HepG2 (cell line): ENCODE measurements around the gene C13orf42. TPM values are rescaled to one million over a fixed set of nuclear protein-coding genes. Genes with fewer than 3 reads are reported as not detected.

Source experiments
- IRF9 ChIP-seq: sonication (generic); formaldehyde crosslinking; IDR thresholded peaks from 2 replicates; pipeline ENCODE4 v1.8.0; 2022; ENCODE audit warnings: missing genetic modification reagents, mild to moderate bottlenecking, borderline replicate concordance
- SUZ12 ChIP-seq: fragments of 150-350 bp; IDR thresholded peaks from 2 replicates; pipeline ENCODE4 v1.6.1; 2014; ENCODE audit warnings: low read depth, low read length
- TCF12 ChIP-seq, 2 experiments: fragments of 450-650 bp in 1 of 2; sonication (generic) in 1 of 2; formaldehyde crosslinking in 1 of 2; IDR thresholded peaks; 2 replicates each; pipeline versions ENCODE4 v1.6.1 to v1.8.0; 2017 to 2022; ENCODE audit warnings: antibody characterized with exemption in 1 of 2, mild to moderate bottlenecking in 1 of 2, missing genetic modification reagents in 1 of 2, moderate library complexity in 1 of 2
- ZNF230 ChIP-seq: sonication (generic); formaldehyde crosslinking; IDR thresholded peaks from 2 replicates; pipeline ENCODE4 v1.4.0; 2020; ENCODE audit warnings: mild to moderate bottlenecking, missing genetic modification reagents
- polyA plus RNA-seq, 8 experiments: library from polyadenylated mRNA; depleted of rRNA in 3 of 8; stranded (reverse) in 7 of 8; unstranded in 1 of 8; fragments of >200 nt; fragmentation: Illumina TruSeq in 4 of 8; extraction: Trizol in 4 of 8; gene quantifications; 2 replicates each; pipeline versions ENCODE4 v1.2.1 to v1.2.3, GENCODE V29; 2011 to 2016; ENCODE audit warnings: low read depth in 4 of 8, missing spikeins in 1 of 8, mixed read lengths in 1 of 8; ENCODE audit not compliant: insufficient read depth in 1 of 8
- total RNA-seq, 5 experiments: library from RNA; depleted of rRNA; stranded (reverse); fragments of >200 nt; fragmentation: Illumina TruSeq; extraction: Trizol; gene quantifications; 2 replicates each; pipeline ENCODE4 v1.2.3, GENCODE V29; 2016; ENCODE audit warnings: low read depth in 1 of 5
- TF ChIP-seq, protein P1 (sequence below): sonication (generic); formaldehyde crosslinking; IDR thresholded peaks from one replicate; pipeline ENCODE4 v1.5.1; 2020; ENCODE audit warnings: mild to moderate bottlenecking, missing genetic modification reagents; ENCODE audit errors: not compliant biosample characterization

C13orf42 gene
- total and polyA plus RNA-seq, 2 of the 13 experiments (the other 11 are each of a cell fraction or from before 2014, with no cell fraction given): not detected

- TF ChIP-seq, protein P1, sequence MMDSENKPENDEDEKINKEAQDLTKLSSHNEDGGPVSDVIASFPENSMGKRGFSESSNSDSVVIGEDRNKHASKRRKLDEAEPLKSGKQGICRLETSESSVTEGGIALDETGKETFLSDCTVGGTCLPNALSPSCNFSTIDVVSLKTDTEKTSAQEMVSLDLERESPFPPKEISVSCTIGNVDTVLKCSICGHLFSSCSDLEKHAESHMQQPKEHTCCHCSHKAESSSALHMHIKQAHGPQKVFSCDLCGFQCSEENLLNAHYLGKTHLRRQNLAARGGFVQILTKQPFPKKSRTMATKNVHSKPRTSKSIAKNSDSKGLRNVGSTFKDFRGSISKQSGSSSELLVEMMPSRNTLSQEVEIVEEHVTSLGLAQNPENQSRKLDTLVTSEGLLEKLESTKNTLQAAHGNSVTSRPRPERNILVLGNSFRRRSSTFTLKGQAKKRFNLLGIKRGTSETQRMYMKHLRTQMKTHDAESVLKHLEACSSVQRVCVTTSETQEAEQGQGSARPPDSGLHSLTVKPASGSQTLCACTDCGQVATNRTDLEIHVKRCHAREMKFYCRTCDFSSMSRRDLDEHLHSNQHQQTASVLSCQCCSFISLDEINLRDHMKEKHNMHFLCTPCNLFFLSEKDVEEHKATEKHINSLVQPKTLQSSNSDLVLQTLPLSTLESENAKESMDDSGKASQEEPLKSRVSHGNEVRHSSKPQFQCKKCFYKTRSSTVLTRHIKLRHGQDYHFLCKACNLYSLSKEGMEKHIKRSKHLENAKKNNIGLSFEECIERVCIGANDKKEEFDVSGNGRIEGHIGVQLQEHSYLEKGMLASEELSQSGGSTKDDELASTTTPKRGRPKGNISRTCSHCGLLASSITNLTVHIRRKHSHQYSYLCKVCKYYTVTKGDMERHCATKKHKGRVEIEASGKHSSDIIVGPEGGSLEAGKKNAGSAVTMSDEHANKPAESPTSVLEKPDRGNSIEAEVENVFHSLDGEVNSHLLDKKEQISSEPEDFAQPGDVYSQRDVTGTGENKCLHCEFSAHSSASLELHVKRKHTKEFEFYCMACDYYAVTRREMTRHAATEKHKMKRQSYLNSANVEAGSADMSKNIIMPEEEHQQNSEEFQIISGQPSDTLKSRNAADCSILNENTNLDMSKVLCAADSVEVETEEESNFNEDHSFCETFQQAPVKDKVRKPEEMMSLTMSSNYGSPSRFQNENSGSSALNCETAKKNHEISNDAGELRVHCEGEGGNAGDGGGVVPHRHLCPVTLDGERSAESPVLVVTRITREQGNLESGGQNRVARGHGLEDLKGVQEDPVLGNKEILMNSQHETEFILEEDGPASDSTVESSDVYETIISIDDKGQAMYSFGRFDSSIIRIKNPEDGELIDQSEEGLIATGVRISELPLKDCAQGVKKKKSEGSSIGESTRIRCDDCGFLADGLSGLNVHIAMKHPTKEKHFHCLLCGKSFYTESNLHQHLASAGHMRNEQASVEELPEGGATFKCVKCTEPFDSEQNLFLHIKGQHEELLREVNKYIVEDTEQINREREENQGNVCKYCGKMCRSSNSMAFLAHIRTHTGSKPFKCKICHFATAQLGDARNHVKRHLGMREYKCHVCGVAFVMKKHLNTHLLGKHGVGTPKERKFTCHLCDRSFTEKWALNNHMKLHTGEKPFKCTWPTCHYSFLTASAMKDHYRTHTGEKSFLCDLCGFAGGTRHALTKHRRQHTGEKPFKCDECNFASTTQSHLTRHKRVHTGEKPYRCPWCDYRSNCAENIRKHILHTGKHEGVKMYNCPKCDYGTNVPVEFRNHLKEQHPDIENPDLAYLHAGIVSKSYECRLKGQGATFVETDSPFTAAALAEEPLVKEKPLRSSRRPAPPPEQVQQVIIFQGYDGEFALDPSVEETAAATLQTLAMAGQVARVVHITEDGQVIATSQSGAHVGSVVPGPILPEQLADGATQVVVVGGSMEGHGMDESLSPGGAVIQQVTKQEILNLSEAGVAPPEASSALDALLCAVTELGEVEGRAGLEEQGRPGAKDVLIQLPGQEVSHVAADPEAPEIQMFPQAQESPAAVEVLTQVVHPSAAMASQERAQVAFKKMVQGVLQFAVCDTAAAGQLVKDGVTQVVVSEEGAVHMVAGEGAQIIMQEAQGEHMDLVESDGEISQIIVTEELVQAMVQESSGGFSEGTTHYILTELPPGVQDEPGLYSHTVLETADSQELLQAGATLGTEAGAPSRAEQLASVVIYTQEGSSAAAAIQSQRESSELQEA: no peak
- TF ChIP-seq IRF9 (CRISPR knock-in tag): no peak
- TF ChIP-seq TCF12 (IDR thresholded peaks at IDR 0.05): no peak
- no peak for TF ChIP-seq TCF12 (CRISPR knock-in tag; IDR thresholded peaks at IDR 0.05)
- TF ChIP-seq ZNF230 (CRISPR knock-in tag): no peak
- no peak for TF ChIP-seq SUZ12
These were observed 47.2 kb downstream of the C13orf42 start (continued) for GRCh38 chr13:51063909-51064308.
